IMR-90 (cell line): ENCODE results near the gene DGKE. TPM values are rescaled to one million over a fixed set of nuclear protein-coding genes. Genes with fewer than 3 reads are reported as not detected.

Source experiments
- ATAC-seq: fragments of 200-7000 bp; cut with Tn5 transposase; 2 replicates; pipeline ENCODE4 v1.9.1; 2020; ENCODE audit warnings: low read depth, mild to moderate bottlenecking, moderate library complexity
- BruUV-seq: library from RNA; stranded (reverse); fragments of 400-500 nt; replicated peaks from 2 replicates; lab custom pipeline; 2021; lab: Mats Ljungman, UMichigan
- CTCF ChIA-PET: fragments of 300-600 bp; formaldehyde crosslinking; extraction: SDS; loops from one replicate; lab custom pipeline; 2021; ENCODE audit warnings: antibody characterized with exemption; lab: Yijun Ruan, JAX
- POLR2A ChIA-PET: fragments of 300-600 bp; sonication (Branson Sonifier 250); formaldehyde crosslinking; loops from one replicate; lab custom pipeline; 2022; ENCODE audit warnings: antibody characterized with exemption; ENCODE audit not compliant: unreplicated experiment; lab: Charles Lee
- DNase-seq: peaks from one replicate; pipeline ENCODE4 v3.0.0; 2013
- H2AFZ ChIP-seq: replicated peaks from 2 replicates; pipeline ENCODE3; 2013; ENCODE audit warnings: low read length, mild to moderate bottlenecking; ENCODE audit not compliant: poor library complexity
- H2AK5ac ChIP-seq: 2 replicates; pipeline ENCODE4 v1.6.1; 2013; ENCODE audit warnings: low read depth, low read length, inconsistent platforms
- H2AK9ac ChIP-seq: replicated peaks from 2 replicates; pipeline ENCODE3; 2013; ENCODE audit warnings: mild to moderate bottlenecking, low read depth, low read length, moderate library complexity; ENCODE audit not compliant: poor library complexity
- H2BK120ac ChIP-seq: 2 replicates; pipeline ENCODE4 v1.6.1; 2013; ENCODE audit warnings: low read depth, low read length, inconsistent platforms
- H2BK15ac ChIP-seq: 3 replicates; pipeline ENCODE4 v1.6.1; 2013; ENCODE audit warnings: low read depth, low read length, inconsistent platforms
- H2BK20ac ChIP-seq: 2 replicates; pipeline ENCODE4 v1.6.1; 2013; ENCODE audit warnings: low read depth, mild to moderate bottlenecking, inconsistent platforms, low read length, moderate library complexity
- H2BK5ac ChIP-seq: 2 replicates; pipeline ENCODE4 v1.6.1; 2013; ENCODE audit warnings: mild to moderate bottlenecking, low read depth, low read length, inconsistent platforms; ENCODE audit not compliant: poor library complexity, severe bottlenecking
- H3K14ac ChIP-seq: replicated peaks from 2 replicates; pipeline ENCODE4 v1.6.1; 2013; ENCODE audit warnings: low read depth, low read length, inconsistent platforms
- H3K18ac ChIP-seq: 2 replicates; pipeline ENCODE4 v1.6.1; 2013; ENCODE audit warnings: low read depth, low read length, control low read depth
- H3K23ac ChIP-seq: 2 replicates; pipeline ENCODE4 v1.6.1; 2013; ENCODE audit warnings: low read depth, low read length, inconsistent platforms
- H3K27ac ChIP-seq: 2 replicates; pipeline ENCODE4 v1.5.1; 2013; ENCODE audit warnings: mild to moderate bottlenecking, control low read depth, low read length; ENCODE audit not compliant: insufficient read depth
- H3K27me3 ChIP-seq: 2 replicates; pipeline ENCODE4 v1.6.1; 2013; ENCODE audit warnings: low read length; ENCODE audit not compliant: control insufficient read depth, insufficient read depth
- H3K36me3 ChIP-seq: 2 replicates; pipeline ENCODE4 v1.6.1; 2013; ENCODE audit warnings: low read length, mixed read lengths; ENCODE audit not compliant: control insufficient read depth, insufficient read depth
- H3K4ac ChIP-seq: 2 replicates; pipeline ENCODE4 v1.6.1; 2013; ENCODE audit warnings: low read depth, low read length, inconsistent platforms
- H3K4me1 ChIP-seq: 2 replicates; pipeline ENCODE4 v1.6.1; 2013; ENCODE audit warnings: low read length, mixed read lengths; ENCODE audit not compliant: control insufficient read depth, insufficient read depth
- H3K4me2 ChIP-seq: 2 replicates; pipeline ENCODE4 v1.6.1; 2013; ENCODE audit warnings: low read depth, mild to moderate bottlenecking, control low read depth, low read length, moderate library complexity
- H3K4me3 ChIP-seq: 2 replicates; pipeline ENCODE4 v1.5.1; 2013; ENCODE audit warnings: low read depth, mild to moderate bottlenecking, control low read depth, low read length, moderate library complexity; ENCODE audit not compliant: insufficient read depth
- H3K56ac ChIP-seq: 2 replicates; pipeline ENCODE4 v1.6.1; 2013; ENCODE audit warnings: low read length, inconsistent platforms; ENCODE audit not compliant: insufficient read depth; ENCODE audit errors: extremely low read depth
- H3K79me1 ChIP-seq, 2 experiments: 2 replicates each; pipeline ENCODE4 v1.6.1; 2013; ENCODE audit warnings: low read length in 2 of 2, inconsistent platforms in 1 of 2, low read depth in 1 of 2
- H3K9ac ChIP-seq: 2 replicates; pipeline ENCODE4 v1.6.1; 2013; ENCODE audit warnings: low read depth, low read length, control low read depth
- H3K9me1 ChIP-seq: 2 replicates; pipeline ENCODE4 v1.6.1; 2013; ENCODE audit warnings: low read length, inconsistent platforms; ENCODE audit not compliant: insufficient read depth
- H3K9me3 ChIP-seq: 2 replicates; pipeline ENCODE4 v1.6.1; 2013; ENCODE audit warnings: low read length; ENCODE audit not compliant: control insufficient read depth, insufficient read depth
- H4K20me1 ChIP-seq: 2 replicates; pipeline ENCODE4 v1.6.1; 2013; ENCODE audit warnings: low read length, inconsistent platforms; ENCODE audit not compliant: insufficient read depth
- H4K5ac ChIP-seq: 2 replicates; pipeline ENCODE4 v1.6.1; 2013; ENCODE audit warnings: mild to moderate bottlenecking, low read depth, low read length, control low read depth
- H4K8ac ChIP-seq, 2 experiments: 2 replicates each; pipeline ENCODE4 v1.6.1; 2013; ENCODE audit warnings: low read depth in 2 of 2, low read length in 2 of 2, control low read depth in 1 of 2, inconsistent platforms in 1 of 2
- H4K91ac ChIP-seq: 2 replicates; pipeline ENCODE4 v1.6.1; 2013; ENCODE audit warnings: low read depth, low read length, inconsistent platforms; ENCODE audit not compliant: insufficient read depth
- NFE2L2 ChIP-seq: fragments of 150-350 bp; IDR thresholded peaks from 2 replicates; pipeline ENCODE4 v1.6.1; 2016; ENCODE audit warnings: low read depth, mild to moderate bottlenecking, low read length
- POLR2A ChIP-seq: IDR thresholded peaks from 2 replicates; pipeline ENCODE4 v1.6.1; 2012; ENCODE audit warnings: mild to moderate bottlenecking, low read depth, low read length
- RCOR1 ChIP-seq: IDR thresholded peaks from 2 replicates; pipeline ENCODE4 v1.6.1; 2012; ENCODE audit warnings: mild to moderate bottlenecking, low read length, improper control_type of control experiment; ENCODE audit not compliant: insufficient replicate concordance
- WGBS, 2 experiments: methylation state at CpG; one replicate each; pipeline versions ENCODE4 v1.1.5 to v1.1.7; 2013; ENCODE audit warnings: missing lambda C conversion rate in 2 of 2; ENCODE audit not compliant: insufficient read length in 1 of 2; ENCODE audit errors: extremely low coverage in 2 of 2; 5-methylcytosine and 5-hydroxymethylcytosine counted together
- dilution Hi-C: fragments of 300-500 bp; cut with HindIII; formaldehyde crosslinking; loops from one replicate; pipeline ENCODE4 v1.14.3; 2018; ENCODE audit warnings: low sequenced_read_pairs; ENCODE audit not compliant: unreplicated experiment
- in situ Hi-C: fragments of 300-500 bp; cut with MboI; formaldehyde crosslinking; loops from 3 replicates; pipeline ENCODE4 v1.14.3; 2019; ENCODE audit warnings: low sequenced_read_pairs, inconsistent platforms, mixed read lengths
- intact Hi-C: fragments of 100-400 bp; cut with micrococcal nuclease; formaldehyde crosslinking; loops from 2 replicates; pipeline ENCODE4 v1.10.0; 2022
- polyA plus RNA-seq, 3 experiments: library from polyadenylated mRNA; depleted of rRNA; stranded (reverse); fragments of >200 nt; gene quantifications; 2 replicates each; pipeline ENCODE4 v1.2.3, GENCODE V29; 2012; ENCODE audit warnings: low replicate concordance in 1 of 3
- total RNA-seq: library from RNA; depleted of rRNA; stranded (reverse); fragments of >200 nt; gene quantifications from 2 replicates; pipeline ENCODE4 v1.2.3, GENCODE V29; 2012
- TF ChIP-seq, protein P1 (sequence below): fragments of 150-350 bp; IDR thresholded peaks from 2 replicates; pipeline ENCODE4 v1.6.1; 2017; ENCODE audit warnings: mild to moderate bottlenecking, antibody characterized with exemption, low read length, low read depth

DGKE gene
- total and polyA plus RNA-seq, 2 of the 4 experiments (the other 2 are of a cell fraction): 3.9 to 5.0 TPM

DNA sequence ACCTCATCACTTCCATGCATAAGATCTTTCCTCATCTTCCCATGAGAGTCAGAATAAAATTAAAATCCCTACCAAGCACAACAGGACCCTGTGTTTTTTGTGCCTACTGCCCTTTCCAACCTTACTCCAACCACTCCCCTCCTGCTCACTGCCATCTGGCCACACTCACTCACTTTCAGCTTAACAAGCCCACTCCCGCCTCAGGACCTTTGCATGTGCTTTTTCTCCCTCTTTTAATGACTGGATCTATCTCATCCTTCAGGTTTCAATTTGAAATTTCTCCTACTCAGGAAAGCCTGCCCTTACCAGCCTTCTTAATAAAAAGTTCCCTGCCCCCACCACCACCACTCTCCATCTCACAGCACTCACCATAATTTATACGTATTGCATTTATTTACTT lies 14.9 kb upstream of the DGKE start:
- Histone ChIP-seq H3K79me1 (no peaks in the 10 kb centered on the region; a peak in 1 of 4 replicates), H3K4ac (no peak overlapping the region), H3K4me2 (no peak overlapping the region), H3K4me3 (no peak overlapping the region), H2AK5ac (no peak overlapping the region), H4K8ac (no peak overlapping the region), H2BK20ac (no peak overlapping the region), H2AFZ (no peak overlapping the region), H2AK9ac (no peak overlapping the region), H3K9me3 (no peaks in the 10 kb centered on the region), H3K56ac (no peak overlapping the region), H2BK15ac (no peak overlapping the region), H3K18ac (no peak overlapping the region), H3K27me3 (no peaks in the 10 kb centered on the region), H3K27ac (no peak overlapping the region), H4K5ac (no peak overlapping the region), H2BK120ac (no peak overlapping the region), H3K36me3 (no peaks in the 10 kb centered on the region), H3K14ac (no peak overlapping the region), H4K91ac (no peak overlapping the region), H2BK5ac (no peak overlapping the region), H3K4me1 (peaks cover 3% of the 10 kb centered on the region; the same call in 1 of the 2 replicates), H3K9me1 (peaks cover 4% of the 10 kb centered on the region), H3K23ac (no peak overlapping the region), H4K20me1 (no peaks in the 10 kb centered on the region), H3K9ac (no peak overlapping the region)
- POLR2A ChIA-PET: interaction anchor here (0.6 kb wide), 1 partner anchor 48 kb away, joined by 8 read pairs; no protein-coding TSS in a partner anchor
- DNase-seq: no peak
- dilution Hi-C loops: no loop called here
- TF ChIP-seq RCOR1 (no peak), NFE2L2 (no peak), POLR2A (no peak)
- TF ChIP-seq, protein P1, sequence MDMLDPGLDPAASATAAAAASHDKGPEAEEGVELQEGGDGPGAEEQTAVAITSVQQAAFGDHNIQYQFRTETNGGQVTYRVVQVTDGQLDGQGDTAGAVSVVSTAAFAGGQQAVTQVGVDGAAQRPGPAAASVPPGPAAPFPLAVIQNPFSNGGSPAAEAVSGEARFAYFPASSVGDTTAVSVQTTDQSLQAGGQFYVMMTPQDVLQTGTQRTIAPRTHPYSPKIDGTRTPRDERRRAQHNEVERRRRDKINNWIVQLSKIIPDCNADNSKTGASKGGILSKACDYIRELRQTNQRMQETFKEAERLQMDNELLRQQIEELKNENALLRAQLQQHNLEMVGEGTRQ: no peak
- 100% methylated on average over 1 of the region's 2 CpGs; no CpG with 5 or more reads in 1 of the 2 experiments for WGBS, 2 experiments
- ATAC-seq: no peak
- intact Hi-C loops: loop anchor here (1.0 to 5.0 kb wide), 2 partner anchors 121 to 193 kb away; no protein-coding TSS in a partner anchor
- CTCF ChIA-PET: interaction anchor here (0.5 to 2.1 kb wide), 7 partner anchors 10 to 194 kb away, joined by 3 to 10 read pairs (median 4); no protein-coding TSS in a partner anchor
- no TSS peak for BruUV-seq
- in situ Hi-C loops: loop anchor here (5.0 kb wide), 1 partner anchor 118 kb away; no protein-coding TSS in a partner anchor
